ENCODE data around the gene PSME1.

DNA sequence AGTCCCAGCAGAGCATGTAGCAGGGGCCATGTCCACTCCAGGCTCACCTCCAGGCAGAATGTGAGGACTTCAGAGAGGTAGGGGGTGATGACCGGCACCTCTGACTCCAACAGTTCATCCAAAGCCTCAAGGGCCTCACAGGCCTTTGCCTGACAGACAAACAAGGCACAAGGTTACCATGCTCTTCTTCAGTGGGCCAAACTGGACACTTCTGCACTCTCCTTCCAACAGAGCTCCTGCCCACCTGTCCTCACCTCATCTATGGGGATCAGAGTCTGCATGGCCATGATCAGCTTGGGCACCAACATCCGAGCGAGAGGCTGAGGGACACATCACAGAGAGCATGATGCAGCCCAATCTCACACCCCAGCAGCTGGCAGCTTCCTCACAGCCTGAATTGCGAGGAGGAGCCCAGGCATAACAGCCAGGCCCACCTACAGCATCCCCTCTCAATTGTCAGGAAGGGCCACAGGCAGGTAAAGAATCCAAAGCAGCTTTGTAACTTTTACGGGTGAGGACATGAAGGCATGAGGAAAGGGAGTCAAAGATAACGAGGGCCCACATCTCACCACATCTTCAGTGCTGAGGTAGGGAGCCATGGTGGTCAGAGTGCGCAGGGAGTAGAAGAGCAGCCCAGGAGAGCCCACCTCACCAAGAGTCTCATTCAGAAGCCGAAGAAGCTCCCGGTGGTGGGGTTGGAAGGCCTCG is 51.0 kb downstream of the PSME1 start:
- TF ChIP-seq, protein P1, sequence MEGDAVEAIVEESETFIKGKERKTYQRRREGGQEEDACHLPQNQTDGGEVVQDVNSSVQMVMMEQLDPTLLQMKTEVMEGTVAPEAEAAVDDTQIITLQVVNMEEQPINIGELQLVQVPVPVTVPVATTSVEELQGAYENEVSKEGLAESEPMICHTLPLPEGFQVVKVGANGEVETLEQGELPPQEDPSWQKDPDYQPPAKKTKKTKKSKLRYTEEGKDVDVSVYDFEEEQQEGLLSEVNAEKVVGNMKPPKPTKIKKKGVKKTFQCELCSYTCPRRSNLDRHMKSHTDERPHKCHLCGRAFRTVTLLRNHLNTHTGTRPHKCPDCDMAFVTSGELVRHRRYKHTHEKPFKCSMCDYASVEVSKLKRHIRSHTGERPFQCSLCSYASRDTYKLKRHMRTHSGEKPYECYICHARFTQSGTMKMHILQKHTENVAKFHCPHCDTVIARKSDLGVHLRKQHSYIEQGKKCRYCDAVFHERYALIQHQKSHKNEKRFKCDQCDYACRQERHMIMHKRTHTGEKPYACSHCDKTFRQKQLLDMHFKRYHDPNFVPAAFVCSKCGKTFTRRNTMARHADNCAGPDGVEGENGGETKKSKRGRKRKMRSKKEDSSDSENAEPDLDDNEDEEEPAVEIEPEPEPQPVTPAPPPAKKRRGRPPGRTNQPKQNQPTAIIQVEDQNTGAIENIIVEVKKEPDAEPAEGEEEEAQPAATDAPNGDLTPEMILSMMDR (IDR thresholded peaks at IDR 0.05) = no peak
- no peak for TF ChIP-seq EZH2 (IDR thresholded peaks at IDR 0.05)
